Keratinocyte (primary cell): ENCODE measurements around the gene DNMBP.

Experiments used
- CTCF ChIP-seq, 3 experiments: IDR thresholded peaks in 1 of 3; conservative IDR thresholded peaks in 1 of 3; optimal IDR thresholded peaks in 1 of 3; 2 replicates in 2 of 3; 3 replicates in 1 of 3; pipeline versions ENCODE3 to v1.5.1; 2011; ENCODE audit warnings: low read length in 3 of 3, mild to moderate bottlenecking in 3 of 3, moderate library complexity in 2 of 3, control low read depth in 1 of 3, inconsistent platforms in 1 of 3; ENCODE audit not compliant: insufficient read depth in 2 of 3; ENCODE audit errors: extremely low read depth in 1 of 3
- EZH2 ChIP-seq: IDR thresholded peaks from one replicate; pipeline ENCODE4 v1.6.1; 2012; ENCODE audit warnings: inconsistent platforms, mild to moderate bottlenecking, low read length, moderate library complexity

- TF ChIP-seq EZH2 (no peak), CTCF (optimal IDR thresholded peaks at IDR 0.05 in 1 of 3, IDR thresholded peaks at IDR 0.05 in 1 of 3, conservative IDR thresholded peaks at IDR 0.05 in 1 of 3; ENCODE audit: extremely low read depth in 1 of 3, insufficient read depth in 2 of 3, low read length in 3 of 3) (no peak)
Measured at GRCh38 chr10:100008708-100009282, 952 bp downstream of the DNMBP start.
